GM19025 (cell line): ENCODE data around the gene SPP2.

Experiments used
- ATAC-seq: cut with Tn5 transposase; IDR thresholded peaks from one replicate; pipeline ENCODE4 v1.9.1; 2021; ENCODE audit warnings: mild to moderate bottlenecking, low read depth, moderate library complexity; ENCODE audit not compliant: unreplicated experiment

Gene SPP2

GRCh38 chr2:234091432-234091879 is 41.0 kb downstream of the SPP2 start:
- ATAC-seq, result no peak

GRCh38 chr2:234091883-234092282 is 41.4 kb downstream of the SPP2 start:
- ATAC-seq, result no peak

GRCh38 chr2:234092344-234092743 is 41.8 kb downstream of the SPP2 start:
- ATAC-seq, result no peak

DNA sequence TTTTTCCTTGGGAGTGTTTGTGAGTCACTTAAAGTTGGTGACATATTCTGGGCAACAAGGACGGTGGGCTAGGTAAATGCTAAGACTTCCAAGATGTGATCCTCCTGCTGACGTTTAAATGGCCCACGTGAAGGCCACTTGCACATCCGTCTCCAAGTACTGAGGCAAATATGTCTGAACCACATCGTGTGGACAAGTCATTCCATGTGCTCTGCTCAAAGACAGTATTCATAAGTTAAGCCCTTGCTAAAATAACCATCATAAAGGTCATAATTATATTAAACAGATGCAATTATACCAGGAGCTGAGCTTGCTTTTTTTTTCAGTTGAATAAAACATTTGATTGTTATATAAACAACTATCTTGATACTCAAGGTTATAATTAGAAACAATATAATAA is 44.8 kb downstream of the SPP2 start:
- no peak for ATAC-seq

DNA sequence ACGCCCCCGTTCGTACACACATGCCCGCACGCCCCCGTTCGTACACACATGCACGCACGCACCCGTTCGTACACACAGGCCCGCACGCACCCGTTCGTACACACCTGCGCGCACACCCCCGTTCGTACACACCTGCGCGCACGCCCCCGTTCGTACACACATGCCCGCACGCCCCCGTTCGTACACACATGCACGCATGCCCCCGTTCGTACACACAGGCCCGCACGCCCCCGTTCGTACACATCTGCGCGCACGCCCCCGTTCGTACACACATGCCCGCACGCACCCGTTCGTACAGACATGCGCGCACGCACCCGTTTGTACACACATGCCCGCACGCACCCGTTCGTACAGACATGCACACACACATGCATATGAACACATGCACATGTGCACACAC is 45.7 kb downstream of the SPP2 start:
- ATAC-seq, result no peak

DNA sequence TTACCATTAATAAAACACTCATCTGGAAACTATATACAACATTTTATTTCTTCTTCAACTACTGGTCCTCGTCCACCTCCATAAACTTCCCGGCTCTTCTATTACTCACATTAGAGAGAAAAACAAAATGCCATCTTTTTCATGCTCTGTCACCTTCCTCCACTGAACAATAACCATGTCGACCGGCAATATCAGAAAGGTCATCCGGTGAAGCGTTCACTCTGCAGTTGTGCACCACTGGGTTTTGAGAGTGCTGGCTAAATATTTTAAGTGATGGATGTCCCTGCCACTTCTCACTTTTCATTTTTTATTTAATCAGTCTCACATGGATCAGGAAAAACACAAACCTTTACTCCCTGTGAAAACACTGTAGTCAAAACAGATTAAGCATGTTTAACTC is 48.2 kb downstream of the SPP2 start:
- ATAC-seq, result no peak

DNA sequence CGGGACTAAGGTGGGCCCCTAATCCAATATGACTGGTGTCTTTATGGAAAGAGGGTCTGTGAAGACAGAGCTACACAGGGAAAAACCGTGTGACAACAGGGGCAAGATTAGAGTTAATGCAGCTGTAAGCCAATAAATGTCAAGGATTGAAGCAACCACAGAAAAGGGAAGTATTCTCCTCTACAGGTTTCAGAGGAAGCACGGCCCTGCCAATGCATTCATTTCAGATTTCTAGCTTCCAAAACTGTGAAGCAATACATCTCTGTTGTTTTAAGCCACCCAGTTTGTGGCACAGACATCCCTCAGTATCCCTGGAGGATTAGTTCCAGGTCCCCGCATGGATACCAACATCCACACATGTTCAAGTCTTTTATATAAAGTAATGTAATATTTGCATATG is 48.8 kb downstream of the SPP2 start:
- ATAC-seq, result no peak

GRCh38 chr2:234100686-234101085 is 50.2 kb downstream of the SPP2 start:
- no peak for ATAC-seq

GRCh38 chr2:234102112-234102511 is 51.6 kb downstream of the SPP2 start:
- no peak for ATAC-seq

DNA sequence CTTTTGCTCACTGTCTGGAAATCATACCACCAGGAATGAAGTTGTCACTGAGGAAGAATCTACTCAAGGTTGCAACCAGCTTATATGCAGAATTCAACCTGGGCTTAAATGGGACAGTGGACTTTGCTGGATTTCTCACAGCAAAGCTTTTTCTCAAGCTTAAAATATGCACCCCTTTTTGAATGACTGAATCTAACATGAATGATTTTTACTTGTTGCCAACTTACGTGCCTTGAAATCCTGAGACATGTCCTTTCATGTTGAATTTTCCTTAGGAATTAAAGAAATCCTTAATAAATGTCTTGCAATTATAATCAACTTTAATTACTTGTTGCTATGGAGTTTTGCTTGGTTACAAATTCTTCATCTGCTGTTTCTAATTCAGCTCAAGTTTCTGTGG is 57.4 kb downstream of the SPP2 start:
- no peak for ATAC-seq

DNA sequence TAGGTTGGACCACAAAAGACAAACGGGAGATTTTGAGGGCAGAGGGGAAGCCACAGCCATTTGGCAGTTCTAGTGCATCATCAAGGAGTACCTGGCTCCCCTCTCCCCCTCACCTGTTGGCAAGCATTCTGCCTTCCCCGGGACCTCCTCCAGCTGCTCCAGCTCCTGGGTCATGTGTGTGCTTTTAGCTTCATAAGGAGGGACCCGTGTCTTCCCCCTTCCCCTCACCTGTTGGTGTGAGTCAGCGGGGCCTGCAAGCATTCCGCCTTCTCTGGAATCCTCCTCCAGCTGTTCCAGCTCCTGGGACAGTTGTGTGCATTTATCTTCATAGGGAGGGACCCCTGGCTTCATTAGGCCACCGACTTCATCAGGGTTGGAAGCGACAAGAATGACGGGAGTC is 58.8 kb downstream of the SPP2 start:
- ATAC-seq, result no peak

- ATAC-seq, result no peak
Measured at GRCh38 chr2:234110219-234110618, 59.7 kb downstream of the SPP2 start.

DNA sequence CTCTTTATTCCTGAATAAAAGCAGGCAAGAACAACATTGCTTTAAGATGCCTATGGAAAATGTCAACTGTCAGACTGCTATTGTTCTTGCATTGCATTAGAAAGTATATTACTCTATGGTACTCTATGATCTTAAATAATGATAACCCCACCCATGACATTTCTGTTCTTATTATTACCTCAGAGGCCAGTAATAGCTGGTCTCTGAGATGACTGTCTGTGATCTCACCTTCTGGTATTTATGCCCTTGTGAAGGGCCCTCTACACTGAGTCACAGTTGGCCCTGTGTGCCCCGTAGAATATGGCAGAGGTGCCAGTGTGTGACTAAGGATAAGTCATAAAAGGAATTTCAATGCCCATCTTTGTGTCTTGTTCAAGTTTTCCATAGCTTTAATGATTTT is 61.0 kb downstream of the SPP2 start:
- no peak for ATAC-seq

DNA sequence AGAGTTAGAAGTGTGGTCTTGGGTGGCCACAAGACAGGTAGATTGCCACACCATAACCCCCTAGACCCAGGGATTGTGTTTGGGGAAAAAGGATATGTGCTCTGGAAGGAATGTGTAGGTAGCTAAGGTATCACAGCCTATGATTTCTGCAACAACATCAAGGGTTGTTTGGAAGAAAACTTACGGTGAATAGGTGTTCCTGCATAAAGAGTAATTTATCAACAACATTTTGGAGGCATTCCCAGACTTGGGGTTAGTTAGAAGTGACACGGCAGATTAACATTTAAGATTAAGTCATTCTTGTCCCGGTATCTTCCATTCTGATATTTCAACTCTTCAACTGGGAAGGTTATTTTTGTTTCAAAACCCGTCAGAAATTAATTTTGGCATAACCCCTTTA is 65.5 kb downstream of the SPP2 start:
- ATAC-seq, result no peak

DNA sequence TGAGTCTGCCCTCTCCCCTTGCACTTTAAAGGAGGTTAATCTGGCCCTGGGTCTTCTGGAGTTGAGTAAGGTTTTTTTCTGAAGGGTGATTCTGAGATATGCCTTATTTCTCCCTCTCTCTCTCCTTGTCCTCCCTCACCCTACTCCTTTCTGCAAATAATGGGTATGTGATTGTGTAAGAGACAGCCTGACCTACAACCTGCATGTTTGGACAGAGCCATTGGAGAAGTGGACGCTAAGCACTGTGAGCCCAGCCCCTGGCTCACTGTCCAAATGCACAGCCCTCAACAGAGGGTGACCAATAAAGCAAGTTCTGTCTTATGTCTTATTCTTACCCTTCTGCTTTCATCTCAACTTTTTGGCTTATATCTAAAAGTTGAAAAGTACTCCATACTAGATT is 71.5 kb downstream of the SPP2 start:
- no peak for ATAC-seq

GRCh38 chr2:234125451-234126145 is 75.1 kb downstream of the SPP2 start:
- no peak for ATAC-seq

DNA sequence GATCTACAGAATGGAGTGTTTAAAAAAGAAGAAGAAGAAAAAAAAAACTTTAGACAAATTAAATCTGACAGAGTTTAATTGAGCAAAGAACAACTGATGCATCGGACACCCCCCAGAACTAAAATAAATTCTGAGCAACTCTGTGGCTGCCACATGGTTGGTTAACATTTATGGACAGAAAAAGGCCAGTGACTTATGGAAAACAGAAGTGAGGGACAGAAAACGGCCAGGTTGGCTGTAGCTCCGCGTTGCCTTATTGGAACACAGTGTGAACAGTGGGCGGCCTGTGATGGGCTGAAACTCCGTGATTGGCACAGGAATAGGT is 75.6 kb downstream of the SPP2 start:
- no peak for ATAC-seq
